Peyer's patch (tissue), 4 donors: ENCODE measurements around the gene SURF4.

Experiments
- CTCF ChIP-seq, 6 experiments: fragments of 450-650 bp in 4 of 6; fragments of 200-600 bp in 2 of 6; sonication (generic) in 1 of 6; IDR thresholded peaks; one replicate each; pipeline ENCODE4 v1.5.1; 2017 to 2019; ENCODE audit warnings: antibody characterized with exemption in 6 of 6, mild to moderate bottlenecking in 3 of 6, moderate library complexity in 1 of 6
- POLR2A ChIP-seq, 2 donors: fragments of 450-650 bp; IDR thresholded peaks; one replicate each; pipeline ENCODE4 v1.5.1; 2017; ENCODE audit warnings: antibody characterized with exemption in 2 of 2, mild to moderate bottlenecking in 2 of 2, moderate library complexity in 2 of 2

GRCh38 chr9:133344071-133344470 lies 31.8 kb downstream of the SURF4 start:
- TF ChIP-seq CTCF (IDR thresholded peaks at IDR 0.05) (no peak), POLR2A (IDR thresholded peaks at IDR 0.05) (no peak)
